Activated CD4-positive, alpha-beta T cell treated with anti-CD3 and anti-CD28 coated beads for 24 hours (primary cell): ENCODE measurements around the gene PROX2.

Experiments
- DNase-seq, 2 donors: peaks; one replicate each; pipeline ENCODE4 v3.0.0-alpha.2; 2020; ENCODE audit warnings: low read depth in 2 of 2

PROX2 gene

GRCh38 chr14:74879427-74880182, 3.7 kb upstream of the PROX2 start:
- no peak for DNase-seq

DNA sequence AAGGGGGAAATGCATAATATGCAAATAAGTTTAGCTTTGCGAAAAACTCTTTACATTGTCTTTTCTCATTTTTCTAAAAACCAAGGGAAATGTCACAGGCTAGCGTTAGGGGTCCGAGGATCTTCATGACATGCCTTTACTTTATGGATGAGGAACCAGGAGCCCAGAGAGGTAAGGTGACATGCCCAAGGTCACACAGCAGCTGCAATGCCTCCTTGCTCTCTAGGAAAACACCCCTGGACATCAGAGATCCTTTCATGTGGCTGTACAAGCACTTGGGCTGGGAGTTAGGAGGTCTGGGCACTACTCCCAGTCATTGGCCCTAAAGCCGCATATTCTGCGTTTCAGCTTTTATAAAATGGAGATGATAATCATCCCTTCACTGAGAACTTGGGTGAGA, 741 bp downstream of the PROX2 start:
- DNase-seq, result no peak

- DNase-seq, result no peak
Observed at GRCh38 chr14:74871819-74872218, 4.1 kb downstream of the PROX2 start.

GRCh38 chr14:74868739-74869138, 7.2 kb downstream of the PROX2 start:
- no peak for DNase-seq

DNA sequence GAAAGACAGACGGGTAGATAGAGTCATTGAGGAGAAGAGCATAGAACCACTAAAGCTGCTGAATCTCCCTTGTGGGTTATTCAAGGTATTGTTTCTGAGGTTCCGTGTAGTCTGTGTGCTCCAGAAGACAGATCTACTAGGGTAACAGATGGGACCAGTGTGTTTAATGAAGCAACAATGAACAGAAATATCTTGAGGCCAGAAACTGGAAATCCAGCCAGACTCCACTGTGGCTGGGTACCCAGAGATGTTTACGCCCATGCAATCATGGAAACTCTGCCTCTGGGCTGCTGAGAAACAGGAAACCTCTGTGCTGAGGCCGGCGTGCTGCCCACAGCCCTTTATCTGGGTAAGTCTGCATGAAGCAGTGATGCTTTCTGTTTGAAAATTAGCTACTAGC, 8.3 kb downstream of the PROX2 start:
- peak in 1 of 2 donors; percentile 17 for DNase-seq

DNA sequence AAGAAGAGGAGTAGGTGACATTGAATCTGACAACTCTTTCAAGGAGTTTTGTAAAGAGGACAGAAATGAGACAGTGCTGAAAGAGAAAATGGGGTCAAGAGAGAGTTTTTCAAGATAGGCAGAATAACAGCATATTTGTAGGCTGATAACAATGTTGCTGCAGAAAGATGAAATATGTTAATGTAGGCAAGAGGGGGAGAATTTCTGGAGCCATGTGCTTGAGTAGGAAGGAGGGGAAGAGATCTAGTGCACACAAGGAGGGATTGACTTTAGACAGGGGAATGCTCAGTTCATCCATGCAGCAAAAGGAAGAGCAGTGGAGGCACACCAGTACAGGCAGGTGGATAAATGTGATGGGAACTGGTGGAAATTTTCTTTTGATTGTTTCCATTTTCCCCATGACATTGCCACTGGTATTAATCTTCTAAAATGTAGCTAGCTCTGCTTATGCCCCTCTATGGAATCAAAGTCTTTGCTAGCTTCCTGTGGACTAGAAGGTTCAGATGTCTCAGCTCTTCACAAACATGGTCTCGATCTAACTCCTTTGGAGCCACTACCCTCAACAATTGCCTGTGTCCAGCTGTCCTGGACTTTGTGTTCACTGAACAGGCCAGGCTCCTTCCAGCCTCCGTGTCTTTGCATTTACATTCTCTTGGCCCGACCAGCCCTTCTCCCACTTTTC, 9.1 kb downstream of the PROX2 start:
- no peak for DNase-seq

DNA sequence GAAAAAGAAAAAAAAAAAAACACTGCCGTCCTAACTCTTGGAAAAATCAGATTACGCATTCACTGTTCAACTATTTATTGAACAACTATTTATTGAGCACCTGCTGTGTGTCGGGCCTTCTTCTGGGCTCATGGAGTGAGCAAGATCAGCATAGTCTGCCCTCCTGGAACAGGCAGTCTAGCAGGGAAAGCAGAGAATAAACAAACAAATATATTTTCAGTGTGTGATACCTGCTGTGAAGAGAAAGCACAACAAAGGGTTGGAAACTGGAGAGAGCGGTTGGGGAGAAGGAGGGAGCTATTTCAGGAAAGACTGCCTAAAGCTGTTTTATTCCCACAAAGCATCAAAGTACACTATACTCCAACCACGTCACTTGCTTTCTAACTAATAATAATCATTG, 10.8 kb downstream of the PROX2 start:
- DNase-seq, result no peak

DNA sequence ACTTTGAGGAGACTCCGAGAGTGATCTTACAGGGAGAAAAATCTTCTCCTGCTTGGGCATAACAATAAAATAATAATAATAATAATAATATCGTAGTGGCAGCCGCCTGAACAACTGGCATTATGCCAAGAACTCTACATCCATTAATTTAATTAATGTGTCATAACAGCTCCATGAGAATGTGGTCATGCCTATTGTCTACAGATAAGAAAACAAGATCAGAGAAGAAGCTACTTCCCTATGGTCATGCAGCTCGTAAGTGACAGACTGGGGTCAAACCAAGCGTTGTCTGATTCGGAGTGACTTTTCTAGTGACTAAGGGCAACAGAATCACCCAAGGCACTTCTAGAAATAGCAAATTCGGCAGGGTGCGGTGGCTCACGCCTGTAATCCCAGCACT, 11.7 kb downstream of the PROX2 start:
- no peak for DNase-seq

DNA sequence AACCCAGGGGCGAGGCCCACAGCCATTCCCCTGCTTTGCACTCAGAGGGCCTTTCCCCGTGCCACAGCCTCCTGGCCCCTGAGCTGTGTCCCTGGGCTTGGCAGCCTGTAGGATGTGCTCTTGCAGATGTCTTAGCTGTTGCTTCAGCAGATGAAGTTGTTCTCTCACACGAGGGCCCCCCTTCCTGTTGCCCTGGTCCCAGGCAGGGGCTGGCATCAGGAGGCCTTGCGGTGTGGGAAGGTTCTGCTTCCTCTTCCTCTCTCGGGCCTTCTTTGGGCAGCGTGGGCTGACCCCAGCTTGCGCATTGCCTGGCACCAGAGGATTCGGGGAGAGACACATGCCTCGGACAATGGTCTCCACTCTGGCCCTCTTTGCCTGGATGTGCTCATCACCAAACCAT, 12.7 kb downstream of the PROX2 start:
- DNase-seq, result no peak

- no peak for DNase-seq
Observed at GRCh38 chr14:74861734-74862090, 14.2 kb downstream of the PROX2 start.

DNA sequence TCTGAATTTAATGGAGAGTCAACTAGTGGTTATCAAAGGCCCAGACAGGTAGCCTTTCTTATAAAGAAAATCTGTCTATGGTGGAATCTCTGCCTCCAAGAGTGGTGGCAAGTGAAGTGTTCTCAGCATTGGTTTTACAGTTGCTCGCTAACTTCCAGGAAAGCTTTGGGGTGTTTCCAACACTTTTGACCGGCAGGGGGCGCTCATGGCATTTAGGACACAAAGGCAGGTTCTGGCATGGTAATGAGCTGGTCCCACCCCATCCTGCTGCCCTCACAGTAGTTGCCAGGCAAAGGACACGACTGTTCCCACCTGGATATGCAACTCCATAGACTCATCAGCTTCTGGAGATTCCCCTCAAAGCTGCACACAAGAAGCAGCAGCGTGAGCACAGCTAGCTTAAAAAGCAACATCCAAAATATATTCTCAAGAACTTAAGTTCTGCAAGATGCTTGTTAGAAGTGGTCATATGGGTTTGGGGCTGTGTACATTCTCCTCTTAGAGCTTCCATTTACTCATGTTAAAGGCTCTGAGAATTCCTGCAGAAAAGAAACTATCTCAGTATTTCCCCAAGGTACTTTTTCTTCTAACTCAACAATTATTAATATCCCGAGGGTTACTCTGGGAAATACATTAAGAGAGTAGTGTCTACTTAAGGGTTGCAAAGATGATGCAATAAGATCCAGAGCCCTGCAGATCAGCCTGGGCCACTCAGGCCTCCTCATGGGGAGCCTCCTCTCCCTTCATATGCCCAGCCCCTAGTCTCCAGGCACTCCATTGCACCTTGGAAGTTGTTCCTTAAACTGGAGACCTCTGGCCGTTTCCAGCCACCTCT, 14.8 kb downstream of the PROX2 start:
- peak; percentile 94 to 96 for DNase-seq

DNA sequence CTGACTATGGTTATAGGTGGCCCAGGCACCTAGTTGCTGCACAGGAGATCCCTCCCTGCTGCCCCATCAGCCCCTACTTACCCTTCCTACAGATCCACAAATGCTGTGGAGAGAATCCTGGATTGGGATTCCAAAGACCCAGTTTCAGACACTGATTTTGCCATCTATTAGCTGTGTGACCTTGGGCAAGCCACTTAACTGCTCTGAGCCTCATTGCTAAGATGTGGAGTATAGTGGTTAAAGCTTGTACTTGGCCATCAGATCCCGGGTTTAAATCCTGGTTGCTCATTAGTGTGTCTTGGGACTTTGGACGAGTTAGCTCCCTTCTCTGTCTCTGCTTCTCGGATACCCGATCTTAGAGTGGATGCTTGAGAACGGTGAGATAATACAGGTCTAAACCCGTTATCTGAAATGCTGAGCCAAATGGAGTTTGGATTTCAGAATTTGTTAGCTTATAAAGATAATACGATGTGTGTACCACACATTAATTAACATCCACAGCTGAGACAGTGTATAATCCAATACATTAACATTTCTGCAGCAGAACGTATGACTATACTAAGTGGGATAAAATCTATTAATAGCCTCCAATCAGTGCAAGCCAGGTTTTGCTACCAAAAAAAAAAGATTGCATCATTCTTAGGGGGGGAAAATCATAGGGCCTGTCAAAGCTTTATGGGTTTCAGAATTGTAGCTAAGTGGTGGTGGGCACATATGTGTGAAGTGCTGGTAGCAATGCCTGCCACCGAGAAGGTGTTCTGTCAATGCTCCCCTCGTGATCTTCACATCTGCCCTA, 16.0 kb downstream of the PROX2 start:
- DNase-seq, result no peak

GRCh38 chr14:74858022-74858421, 17.9 kb downstream of the PROX2 start:
- DNase-seq, result no peak

- DNase-seq, result no peak
Observed at GRCh38 chr14:74856366-74856765, 19.6 kb downstream of the PROX2 start.

GRCh38 chr14:74855945-74856344, 20.0 kb downstream of the PROX2 start:
- DNase-seq, result no peak

DNA sequence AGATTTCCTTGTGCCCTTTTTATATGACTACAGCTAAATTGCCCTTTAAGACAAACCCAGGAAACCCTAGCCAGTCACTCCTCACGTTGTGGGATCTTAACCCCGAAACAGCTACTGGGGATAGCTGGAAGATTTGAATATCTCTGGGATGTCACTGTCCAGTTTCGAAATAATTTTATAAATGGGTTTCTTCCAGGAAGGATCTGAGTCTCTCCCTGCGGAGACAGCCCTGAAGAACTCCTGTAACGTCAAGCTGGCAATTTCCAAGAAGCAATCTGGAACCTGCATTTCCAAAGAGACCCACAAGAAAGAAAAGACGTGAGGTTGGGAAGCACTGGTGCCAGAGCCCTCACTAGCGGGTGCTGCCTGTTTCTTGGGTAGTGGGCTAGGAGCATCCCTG, 20.9 kb downstream of the PROX2 start:
- DNase-seq, result no peak

DNA sequence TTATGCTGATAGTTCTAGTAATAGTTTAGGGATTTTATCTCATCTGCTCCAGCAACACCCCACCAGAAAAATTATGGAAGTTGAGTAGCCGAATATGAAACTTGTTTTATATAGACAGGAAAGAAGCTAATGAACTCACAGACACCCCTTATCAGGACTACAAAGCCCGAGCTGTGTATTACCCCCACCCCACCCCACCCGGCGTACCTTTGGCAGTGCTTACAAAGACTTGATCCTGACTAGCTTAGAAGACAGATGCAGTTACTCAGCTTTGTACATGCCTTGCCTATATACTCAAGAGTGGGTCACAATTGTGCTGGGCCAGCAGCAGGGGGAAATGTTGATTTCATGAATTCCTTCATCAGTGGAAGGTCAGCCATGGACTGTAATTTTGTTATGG, 22.4 kb downstream of the PROX2 start:
- no peak for DNase-seq

GRCh38 chr14:74852922-74853530, 22.9 kb downstream of the PROX2 start:
- no peak for DNase-seq

- no peak for DNase-seq
Observed at GRCh38 chr14:74848768-74849167, 27.2 kb downstream of the PROX2 start.

GRCh38 chr14:74846968-74847665, 28.8 kb downstream of the PROX2 start:
- no peak for DNase-seq

- DNase-seq, result no peak
Observed at GRCh38 chr14:74846168-74846567, 29.8 kb downstream of the PROX2 start.
